T-cell (primary cell): ENCODE data around the gene LIMK2. TPM values are rescaled to one million over a fixed set of nuclear protein-coding genes. Genes with fewer than 3 reads are reported as not detected.

Experiments
- ATAC-seq, 4 experiments: fragments of 200-7000 bp in 3 of 4; fragments of 150-1000 bp in 1 of 4; cut with Tn5 transposase; replicated peaks in 1 of 4; 1 replicate in 3 of 4; 2 replicates in 1 of 4; pipeline ENCODE4 v1.10.0; 2021; ENCODE audit warnings: moderate library complexity in 3 of 4, mild to moderate bottlenecking in 2 of 4, moderate number of reproducible peaks in 1 of 4
- CTCF ChIA-PET, 2 donors: fragments of 300-600 bp; sonication (Branson Sonifier 250); formaldehyde crosslinking; loops; one replicate each; lab custom pipeline; 2022; ENCODE audit warnings: antibody characterized with exemption in 2 of 2; lab: Charles Lee
- POLR2A ChIA-PET, 2 donors: fragments of 300-600 bp; sonication (Branson Sonifier 250); formaldehyde crosslinking; loops; one replicate each; lab custom pipeline; 2022; ENCODE audit warnings: antibody characterized with exemption in 2 of 2; lab: Charles Lee
- DNase-seq, 35 experiments: peaks; one replicate each; pipeline versions ENCODE4 v3.0.0 to v3.0.0-alpha.2; 2013 to 2023
- H3K27ac ChIP-seq: one replicate; pipeline ENCODE4 v1.5.1; 2013; ENCODE audit warnings: low read length
- H3K27me3 ChIP-seq, 2 experiments: replicated peaks in 1 of 2; 1 replicate in 1 of 2; 2 replicates in 1 of 2; pipeline versions ENCODE4 v1.6.1 to v1.7.0; 2013; ENCODE audit warnings: low read length in 1 of 2, mixed read lengths in 1 of 2; ENCODE audit not compliant: control insufficient read depth in 2 of 2, insufficient read depth in 2 of 2; ENCODE audit errors: extremely low read depth in 1 of 2
- H3K36me3 ChIP-seq, 2 donors: 1 replicate in 1 of 2; 2 replicates in 1 of 2; pipeline versions ENCODE4 v1.6.1 to v1.7.0; 2013; ENCODE audit warnings: low read length in 1 of 2; ENCODE audit not compliant: control insufficient read depth in 2 of 2, insufficient read depth in 1 of 2; ENCODE audit errors: extremely low read depth in 1 of 2
- H3K4me1 ChIP-seq, 2 experiments: 1 replicate in 1 of 2; 2 replicates in 1 of 2; pipeline versions ENCODE4 v1.6.1 to v1.7.0; 2013; ENCODE audit warnings: low read length in 2 of 2, mixed read lengths in 1 of 2; ENCODE audit not compliant: insufficient read depth in 2 of 2, control insufficient read depth in 1 of 2; ENCODE audit errors: extremely low read depth in 1 of 2
- H3K4me3 ChIP-seq, 2 donors: 1 replicate in 1 of 2; 2 replicates in 1 of 2; pipeline versions ENCODE4 v1.5.1 to v1.7.0; 2013; ENCODE audit warnings: mild to moderate bottlenecking in 2 of 2, low read length in 1 of 2, moderate library complexity in 1 of 2; ENCODE audit not compliant: control insufficient read depth in 1 of 2; ENCODE audit errors: extremely low read depth in 1 of 2
- H3K9me3 ChIP-seq: 2 replicates; pipeline ENCODE4 v1.7.0; 2013
- H3K27ac Mint-ChIP-seq, 2 donors: one replicate each; pipeline ENCODE4 v1.8.0; 2020 to 2021; ENCODE audit warnings: mild to moderate bottlenecking in 2 of 2, mixed read lengths in 2 of 2
- H3K27me3 Mint-ChIP-seq, 2 donors: one replicate each; pipeline ENCODE4 v1.8.0; 2021 to 2022; ENCODE audit warnings: mixed read lengths in 2 of 2
- H3K36me3 Mint-ChIP-seq: one replicate; pipeline ENCODE4 v1.8.0; 2021; ENCODE audit warnings: mixed read lengths
- H3K4me1 Mint-ChIP-seq, 3 donors: one replicate each; pipeline ENCODE4 v1.8.0; 2020 to 2022; ENCODE audit warnings: mixed read lengths in 3 of 3, mild to moderate bottlenecking in 1 of 3
- H3K4me3 Mint-ChIP-seq, 3 donors: one replicate each; pipeline ENCODE4 v1.8.0; 2020 to 2022; ENCODE audit warnings: mild to moderate bottlenecking in 3 of 3, mixed read lengths in 3 of 3, moderate library complexity in 3 of 3
- H3K9me3 Mint-ChIP-seq, 3 donors: one replicate each; pipeline ENCODE4 v1.8.0; 2020 to 2022; ENCODE audit warnings: mixed read lengths in 3 of 3
- WGBS: methylation state at CpG from one replicate; pipeline ENCODE4 v1.1.5; 2013; ENCODE audit warnings: missing lambda C conversion rate; ENCODE audit not compliant: insufficient coverage; 5-methylcytosine and 5-hydroxymethylcytosine counted together
- total RNA-seq, 35 experiments: library from RNA in 6 of 35; stranded (reverse) in 6 of 35; fragments of 120-200 nt in 1 of 35; gene quantifications; one replicate each; pipeline versions ENCODE4 v1.2.1 to v1.2.4 and lab custom pipeline; 2013 to 2026

Gene LIMK2
- total RNA-seq, 5 donors from 2014 or later (not counting 1 experiment from before 2014, with no cell fraction given): 21.5 to 31.5 (median 29.7) TPM

DNA sequence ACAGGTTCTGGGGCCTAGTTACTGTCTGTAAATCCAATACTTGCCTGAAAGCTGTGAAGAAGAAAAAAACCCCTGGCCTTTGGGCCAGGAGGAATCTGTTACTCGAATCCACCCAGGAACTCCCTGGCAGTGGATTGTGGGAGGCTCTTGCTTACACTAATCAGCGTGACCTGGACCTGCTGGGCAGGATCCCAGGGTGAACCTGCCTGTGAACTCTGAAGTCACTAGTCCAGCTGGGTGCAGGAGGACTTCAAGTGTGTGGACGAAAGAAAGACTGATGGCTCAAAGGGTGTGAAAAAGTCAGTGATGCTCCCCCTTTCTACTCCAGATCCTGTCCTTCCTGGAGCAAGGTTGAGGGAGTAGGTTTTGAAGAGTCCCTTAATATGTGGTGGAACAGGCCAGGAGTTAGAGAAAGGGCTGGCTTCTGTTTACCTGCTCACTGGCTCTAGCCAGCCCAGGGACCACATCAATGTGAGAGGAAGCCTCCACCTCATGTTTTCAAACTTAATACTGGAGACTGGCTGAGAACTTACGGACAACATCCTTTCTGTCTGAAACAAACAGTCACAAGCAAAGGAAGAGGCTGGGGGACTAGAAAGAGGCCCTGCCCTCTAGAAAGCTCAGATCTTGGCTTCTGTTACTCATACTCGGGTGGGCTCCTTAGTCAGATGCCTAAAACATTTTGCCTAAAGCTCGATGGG lies 66.7 kb downstream of the LIMK2 start:
- H3K27ac ChIP-seq: peak overlapping the region; percentile 83
- H3K4me3 ChIP-seq: no peak overlapping the region
- Mint-ChIP-seq H3K4me1 (peaks cover 81 to 94% (median 93%) of the 10 kb centered on the region in 3 donors), H3K4me3 (peak overlapping the region; percentile 54 to 67 (median 61)), H3K27me3 (no peaks in the 10 kb centered on the region), H3K9me3 (no peaks in the 10 kb centered on the region), H3K27ac (peak overlapping the region; percentile 99 to 100), H3K36me3 (peaks cover 62% of the 10 kb centered on the region)
- ChIA-PET POLR2A (interaction anchor here (0.6 to 3.7 kb wide), 8 partner anchors 8 to 392 kb away, joined by 3 to 65 read pairs (median 6); partner anchors contain the start of genes PIK3IP1 (in 2 of the 2) and PATZ1 (in 1 of the 2)), CTCF (interaction anchor here in 1 of 2 donors (0.8 to 1.1 kb wide), 4 partner anchors 12 to 39 kb away, joined by 3 to 5 read pairs (median 4); partner anchors contain the start of gene PIK3IP1)
- peaks cover 0 to 71% of the 10 kb centered on the region in 2 donors for H3K36me3 ChIP-seq
- ATAC-seq (peak; percentile 44 to 82 (median 80)), DNase-seq (peak in 31 of 35 experiments; percentile 25 to 81 (median 54))
- no peaks in the 10 kb centered on the region for H3K27me3 ChIP-seq
- WGBS: 44% methylated on average over 4 of the region's 6 CpGs
- no peaks in the 10 kb centered on the region for H3K9me3 ChIP-seq
- H3K4me1 ChIP-seq: peaks cover 59 to 86% of the 10 kb centered on the region in 2 experiments

- Mint-ChIP-seq H3K27ac (peak overlapping the region; percentile 99 to 100), H3K36me3 (peaks cover 63% of the 10 kb centered on the region), H3K4me3 (peak overlapping the region; percentile 54 to 67 (median 61)), H3K9me3 (no peaks in the 10 kb centered on the region), H3K4me1 (peaks cover 87 to 94% (median 94%) of the 10 kb centered on the region in 3 donors), H3K27me3 (no peaks in the 10 kb centered on the region)
- no peaks in the 10 kb centered on the region for H3K27me3 ChIP-seq
- DNase-seq (peak in 1 of 35 experiments; percentile 36), ATAC-seq (no peak)
- peak overlapping the region; percentile 83 for H3K27ac ChIP-seq
- H3K36me3 ChIP-seq: peaks cover 0 to 72% of the 10 kb centered on the region in 2 donors
- H3K4me1 ChIP-seq: peaks cover 59 to 91% of the 10 kb centered on the region in 2 experiments
- no peaks in the 10 kb centered on the region for H3K9me3 ChIP-seq
- ChIA-PET CTCF (interaction anchor here in 1 of 2 donors (0.6 to 1.1 kb wide), 5 partner anchors 11 to 381 kb away, joined by 3 to 5 read pairs (median 5); partner anchors contain the start of gene PIK3IP1), POLR2A (interaction anchor here (0.6 to 3.7 kb wide), 5 partner anchors 8 to 17 kb away, joined by 3 to 65 read pairs (median 5); partner anchors contain the start of gene PIK3IP1 (in 2 of the 2))
- H3K4me3 ChIP-seq: no peak overlapping the region
Observed at GRCh38 chr22:31279327-31279669, 67.2 kb downstream of the LIMK2 start.

DNA sequence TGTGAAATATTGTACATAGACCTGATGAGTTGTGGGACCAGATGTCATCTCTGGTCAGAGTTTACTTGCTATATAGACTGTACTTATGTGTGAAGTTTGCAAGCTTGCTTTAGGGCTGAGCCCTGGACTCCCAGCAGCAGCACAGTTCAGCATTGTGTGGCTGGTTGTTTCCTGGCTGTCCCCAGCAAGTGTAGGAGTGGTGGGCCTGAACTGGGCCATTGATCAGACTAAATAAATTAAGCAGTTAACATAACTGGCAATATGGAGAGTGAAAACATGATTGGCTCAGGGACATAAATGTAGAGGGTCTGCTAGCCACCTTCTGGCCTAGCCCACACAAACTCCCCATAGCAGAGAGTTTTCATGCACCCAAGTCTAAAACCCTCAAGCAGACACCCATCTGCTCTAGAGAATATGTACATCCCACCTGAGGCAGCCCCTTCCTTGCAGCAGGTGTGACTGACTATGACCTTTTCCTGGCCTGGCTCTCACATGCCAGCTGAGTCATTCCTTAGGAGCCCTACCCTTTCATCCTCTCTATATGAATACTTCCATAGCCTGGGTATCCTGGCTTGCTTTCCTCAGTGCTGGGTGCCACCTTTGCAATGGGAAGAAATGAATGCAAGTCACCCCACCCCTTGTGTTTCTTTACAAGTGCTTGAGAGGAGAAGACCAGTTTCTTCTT lies 67.9 kb downstream of the LIMK2 start:
- peak in 3 of 35 experiments; percentile 20 to 40 (median 30) for DNase-seq
- H3K4me1 ChIP-seq: peaks cover 64 to 92% of the 10 kb centered on the region in 2 experiments
- H3K36me3 ChIP-seq: peaks cover 0 to 74% of the 10 kb centered on the region in 2 donors
- Mint-ChIP-seq H3K27me3 (no peaks in the 10 kb centered on the region), H3K9me3 (no peaks in the 10 kb centered on the region), H3K27ac (peak overlapping the region; percentile 99 to 100), H3K36me3 (peaks cover 67% of the 10 kb centered on the region), H3K4me3 (peak overlapping the region; percentile 28 to 67 (median 61)), H3K4me1 (peaks cover 89 to 95% (median 94%) of the 10 kb centered on the region in 3 donors)
- ChIA-PET POLR2A (interaction anchor here (0.6 to 3.7 kb wide), 5 partner anchors 8 to 17 kb away, joined by 3 to 65 read pairs (median 5); partner anchors contain the start of gene PIK3IP1 (in 2 of the 2)), CTCF (interaction anchor here in 1 of 2 donors (0.6 to 1.0 kb wide), 4 partner anchors 11 to 381 kb away, joined by 3 to 5 read pairs (median 5); no protein-coding TSS in a partner anchor)
- peak in 1 of 4 experiments; percentile 5 for ATAC-seq
- no peak overlapping the region for H3K4me3 ChIP-seq
- H3K27ac ChIP-seq: peak overlapping the region; percentile 83
- H3K9me3 ChIP-seq: no peaks in the 10 kb centered on the region
- H3K27me3 ChIP-seq: no peaks in the 10 kb centered on the region

- no peaks in the 10 kb centered on the region for H3K27me3 Mint-ChIP-seq
- peaks cover 74 to 97% of the 10 kb centered on the region in 2 experiments for H3K4me1 ChIP-seq
- POLR2A ChIA-PET: interaction anchor here (0.5 to 3.0 kb wide), 8 partner anchors 9 to 58 kb away, joined by 3 to 30 read pairs (median 4); partner anchors contain the start of gene PIK3IP1 (in 2 of the 2)
- H3K36me3 Mint-ChIP-seq: peaks cover 70% of the 10 kb centered on the region
- peaks cover 94 to 99% (median 98%) of the 10 kb centered on the region in 3 donors for H3K4me1 Mint-ChIP-seq
- H3K36me3 ChIP-seq: peaks cover 0 to 78% of the 10 kb centered on the region in 2 donors
- H3K4me3 ChIP-seq: no peak overlapping the region
- no peaks in the 10 kb centered on the region for H3K9me3 ChIP-seq
- H3K4me3 Mint-ChIP-seq: peak overlapping the region in 2 of 3 donors; percentile 9 to 61
- H3K27me3 ChIP-seq: no peaks in the 10 kb centered on the region
- ATAC-seq: no peak
- 63% methylated on average over 2 of the region's 4 CpGs for WGBS
- H3K27ac Mint-ChIP-seq: peak overlapping the region; percentile 99 to 100
- H3K27ac ChIP-seq: peak overlapping the region; percentile 48
- H3K9me3 Mint-ChIP-seq: no peaks in the 10 kb centered on the region
- DNase-seq: peak in 3 of 35 experiments; percentile 24 to 42 (median 36)
- CTCF ChIA-PET: interaction anchor here in 1 of 2 donors (0.6 to 1.4 kb wide), 2 partner anchors 9 to 608 kb away, joined by 3 to 4 read pairs; no protein-coding TSS in a partner anchor
Observed at GRCh38 chr22:31281733-31282132, 69.6 kb downstream of the LIMK2 start.

DNA sequence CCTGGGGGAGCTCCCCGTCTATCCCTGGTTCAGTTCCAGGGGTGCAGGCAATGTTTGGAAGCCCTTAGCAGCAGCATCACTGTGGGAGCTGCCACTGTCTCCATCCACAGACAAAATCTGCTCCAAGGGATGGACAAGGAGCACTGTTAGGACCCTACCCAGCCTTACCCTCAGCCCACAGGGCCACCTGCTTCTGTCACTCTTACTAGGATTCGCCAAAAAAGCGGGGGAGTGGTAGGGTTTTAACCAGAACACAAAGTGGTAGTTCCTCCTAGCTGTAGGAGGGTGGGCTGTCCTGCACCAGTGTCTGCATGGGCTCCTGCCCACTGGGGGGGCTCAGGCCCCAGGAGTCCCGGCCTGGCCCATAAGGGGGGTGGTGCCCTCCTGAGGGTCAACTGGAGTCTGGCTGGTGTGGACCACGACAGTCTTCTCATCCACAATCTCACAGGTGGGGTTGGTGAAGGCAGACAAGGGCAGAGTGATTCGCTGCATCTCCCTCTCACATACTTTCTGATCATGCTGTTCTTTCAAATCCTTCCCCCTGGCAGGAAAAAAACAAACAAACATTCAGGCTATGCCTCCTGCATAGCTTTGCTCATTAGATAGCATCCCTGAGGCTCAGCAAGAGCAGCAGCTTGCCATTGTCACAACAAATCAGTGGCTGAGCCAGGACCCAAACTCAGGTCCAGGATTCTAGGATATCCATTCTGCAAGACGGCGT lies 70.8 kb downstream of the LIMK2 start:
- DNase-seq (peak in 1 of 35 experiments; percentile 21), ATAC-seq (no peak)
- Mint-ChIP-seq H3K27ac (peak overlapping the region; percentile 99 to 100), H3K9me3 (no peaks in the 10 kb centered on the region), H3K36me3 (peaks cover 75% of the 10 kb centered on the region), H3K4me1 (peaks cover 96 to 100% (median 99%) of the 10 kb centered on the region in 3 donors), H3K27me3 (no peaks in the 10 kb centered on the region), H3K4me3 (peak overlapping the region; percentile 37 to 93 (median 43))
- ChIA-PET CTCF (interaction anchor here in 1 of 2 donors (1.0 kb wide), 1 partner anchor 36 kb away, joined by 3 read pairs; no protein-coding TSS in a partner anchor), POLR2A (interaction anchor here (0.6 to 3.0 kb wide), 9 partner anchors 10 to 858 kb away, joined by 3 to 30 read pairs (median 6); partner anchors contain the start of gene PIK3IP1 (in 1 of the 2))
- peak overlapping the region; percentile 48 for H3K27ac ChIP-seq
- 81% methylated on average over 2 of the region's 8 CpGs for WGBS
- H3K36me3 ChIP-seq: peaks cover 0 to 80% of the 10 kb centered on the region in 2 donors
- H3K27me3 ChIP-seq: no peaks in the 10 kb centered on the region
- H3K9me3 ChIP-seq: no peaks in the 10 kb centered on the region
- peaks cover 75 to 100% of the 10 kb centered on the region in 2 experiments for H3K4me1 ChIP-seq
- H3K4me3 ChIP-seq: no peak overlapping the region
